ENCODE measurements around the gene SENP7.
"Not testable (repeated sequence)": the region's sequence is repeated elsewhere in the genome, so short reads cannot be mapped to it uniquely, and the experiment has no call there.

Gene SENP7, protein sequence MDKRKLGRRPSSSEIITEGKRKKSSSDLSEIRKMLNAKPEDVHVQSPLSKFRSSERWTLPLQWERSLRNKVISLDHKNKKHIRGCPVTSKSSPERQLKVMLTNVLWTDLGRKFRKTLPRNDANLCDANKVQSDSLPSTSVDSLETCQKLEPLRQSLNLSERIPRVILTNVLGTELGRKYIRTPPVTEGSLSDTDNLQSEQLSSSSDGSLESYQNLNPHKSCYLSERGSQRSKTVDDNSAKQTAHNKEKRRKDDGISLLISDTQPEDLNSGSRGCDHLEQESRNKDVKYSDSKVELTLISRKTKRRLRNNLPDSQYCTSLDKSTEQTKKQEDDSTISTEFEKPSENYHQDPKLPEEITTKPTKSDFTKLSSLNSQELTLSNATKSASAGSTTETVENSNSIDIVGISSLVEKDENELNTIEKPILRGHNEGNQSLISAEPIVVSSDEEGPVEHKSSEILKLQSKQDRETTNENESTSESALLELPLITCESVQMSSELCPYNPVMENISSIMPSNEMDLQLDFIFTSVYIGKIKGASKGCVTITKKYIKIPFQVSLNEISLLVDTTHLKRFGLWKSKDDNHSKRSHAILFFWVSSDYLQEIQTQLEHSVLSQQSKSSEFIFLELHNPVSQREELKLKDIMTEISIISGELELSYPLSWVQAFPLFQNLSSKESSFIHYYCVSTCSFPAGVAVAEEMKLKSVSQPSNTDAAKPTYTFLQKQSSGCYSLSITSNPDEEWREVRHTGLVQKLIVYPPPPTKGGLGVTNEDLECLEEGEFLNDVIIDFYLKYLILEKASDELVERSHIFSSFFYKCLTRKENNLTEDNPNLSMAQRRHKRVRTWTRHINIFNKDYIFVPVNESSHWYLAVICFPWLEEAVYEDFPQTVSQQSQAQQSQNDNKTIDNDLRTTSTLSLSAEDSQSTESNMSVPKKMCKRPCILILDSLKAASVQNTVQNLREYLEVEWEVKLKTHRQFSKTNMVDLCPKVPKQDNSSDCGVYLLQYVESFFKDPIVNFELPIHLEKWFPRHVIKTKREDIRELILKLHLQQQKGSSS

GRCh38 chr3:101512646-101513418, at the start of gene SENP7:
Gene SENP7 (minus strand): TSS chr3:101513212. CDS start chr3:101513130, 82 bp downstream.
- H3K4me1 Mint-ChIP-seq: peaks cover 20% of the 10 kb centered on the region
- no peaks in the 10 kb centered on the region for H3K9me3 Mint-ChIP-seq
- H3K27me3 Mint-ChIP-seq: no peaks in the 10 kb centered on the region
- ATAC-seq (ENCODE audit: low read depth) (peak; percentile 70), DNase-seq (ENCODE audit: low spot score in 2 of 2) (peak; percentile 55 to 63)
- peak within 1 kb of the TSS; percentile 99 for H3K4me3 Mint-ChIP-seq
- peak within 1 kb of the TSS; percentile 96 for H3K27ac Mint-ChIP-seq
- H3K36me3 Mint-ChIP-seq: peaks cover 8% of the 10 kb centered on the region

- peak within 1 kb of the TSS; percentile 94 for H3K27ac Mint-ChIP-seq
- peaks cover 16% of the 10 kb centered on the region for H3K36me3 Mint-ChIP-seq
- peak within 1 kb of the TSS; percentile 98 for H3K4me3 Mint-ChIP-seq
- ATAC-seq (ENCODE audit: low read depth) (peak; percentile 97), DNase-seq (ENCODE audit: low spot score in 2 of 2) (peak; percentile 87 to 88)
- peaks cover 17% of the 10 kb centered on the region for H3K4me1 Mint-ChIP-seq
- peaks cover 3% of the 10 kb centered on the region for H3K27me3 Mint-ChIP-seq
- no peaks in the 10 kb centered on the region for H3K9me3 Mint-ChIP-seq
Measured at GRCh38 chr3:101561630-101562328, 48.8 kb upstream of the SENP7 start, which contains the start of gene TRMT10C. Gene TRMT10C (plus strand): TSS chr3:101561868. CDS start chr3:101564782, 2,914 bp downstream.

DNA sequence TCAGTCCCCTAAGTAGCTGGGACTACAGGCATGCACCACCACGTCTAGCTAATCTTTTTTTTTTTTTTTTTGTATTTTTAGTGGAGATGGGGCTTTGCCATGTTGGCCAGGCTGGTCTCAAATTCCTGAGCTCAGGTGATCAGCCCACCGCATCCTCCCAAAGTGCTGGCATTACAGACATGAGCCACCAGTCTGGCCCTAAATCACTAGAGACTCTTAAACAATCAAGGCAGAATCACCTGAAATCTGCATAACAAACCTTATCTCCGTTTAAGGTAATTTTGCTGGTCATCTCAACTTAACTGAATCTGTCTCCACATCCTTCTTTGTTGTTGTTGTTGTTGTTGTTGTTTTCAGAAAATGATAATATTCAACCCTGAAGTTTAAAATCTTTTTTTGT, 43.1 kb upstream of the SENP7 start:
- Mint-ChIP-seq H3K4me3 (no peak overlapping the region), H3K27me3 (peaks cover 6% of the 10 kb centered on the region), H3K36me3 (no peaks in the 10 kb centered on the region), H3K27ac (no peak overlapping the region), H3K4me1 (peaks cover 4% of the 10 kb centered on the region), H3K9me3 (no peaks in the 10 kb centered on the region)
- ATAC-seq (ENCODE audit: low read depth) (no peak), DNase-seq (ENCODE audit: low spot score in 2 of 2) (no peak)

DNA sequence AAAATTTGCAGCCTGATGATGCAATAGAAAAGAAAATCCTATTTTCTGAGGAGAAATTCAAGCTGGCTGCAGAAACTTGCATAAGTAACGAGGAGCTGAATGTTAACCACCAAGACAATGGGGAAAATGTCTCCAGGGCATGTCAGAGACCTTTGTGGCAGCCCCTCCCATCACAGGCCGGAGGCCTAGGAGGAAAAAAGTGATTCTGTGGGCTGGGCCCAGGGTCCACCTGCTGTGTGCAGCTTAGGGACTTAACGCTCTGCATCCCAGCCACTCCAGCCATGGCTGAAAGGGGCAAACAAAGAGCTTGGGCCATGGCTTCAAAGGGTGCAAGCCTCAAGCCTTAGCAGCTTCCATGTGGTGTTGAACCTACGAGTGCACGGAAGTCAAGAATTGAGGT, 40.4 kb upstream of the SENP7 start:
- H3K4me1 Mint-ChIP-seq; H3K9me3 Mint-ChIP-seq; ATAC-seq (ENCODE audit: low read depth); DNase-seq (ENCODE audit: low spot score in 2 of 2); H3K4me3 Mint-ChIP-seq; H3K36me3 Mint-ChIP-seq; H3K27me3 Mint-ChIP-seq; H3K27ac Mint-ChIP-seq: not testable (repeated sequence)

DNA sequence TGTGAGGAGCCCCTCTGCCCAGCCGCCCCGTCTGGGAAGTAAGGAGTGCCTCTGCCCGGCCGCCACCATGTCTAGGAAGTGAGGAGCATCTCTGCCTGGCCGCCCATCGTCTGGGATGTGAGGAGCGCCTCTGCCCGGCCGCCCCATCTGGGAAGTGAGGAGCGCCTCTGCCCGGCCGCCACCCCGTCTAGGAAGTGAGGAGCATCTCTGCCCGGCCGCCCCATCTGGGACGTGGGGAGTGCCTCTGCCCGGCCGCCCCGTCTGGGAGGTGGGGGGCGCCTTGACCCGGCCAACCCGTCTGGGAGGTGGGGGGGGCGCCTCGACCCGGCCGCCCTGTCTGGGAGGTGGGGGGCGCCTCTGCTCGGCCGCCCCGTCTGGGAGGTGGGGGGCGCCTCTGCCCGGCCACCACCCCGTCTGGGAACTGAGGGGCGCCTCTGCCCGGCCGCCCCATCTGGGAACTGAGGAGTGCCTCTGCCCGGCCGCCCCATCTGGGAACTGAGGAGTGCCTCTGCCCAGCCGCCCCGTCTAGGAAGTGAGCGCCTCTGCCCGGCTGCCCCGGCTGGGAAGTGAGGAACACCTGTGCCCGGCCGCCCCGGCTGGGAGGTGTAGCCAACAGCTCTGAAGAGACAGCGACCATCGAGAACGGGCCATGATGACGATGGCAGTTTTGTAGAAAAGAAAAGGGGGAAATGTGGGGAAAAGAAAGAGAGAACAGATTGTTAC, 38.5 kb upstream of the SENP7 start:
- DNase-seq (ENCODE audit: low spot score in 2 of 2); H3K36me3 Mint-ChIP-seq; H3K4me3 Mint-ChIP-seq; ATAC-seq (ENCODE audit: low read depth); H3K27ac Mint-ChIP-seq; H3K27me3 Mint-ChIP-seq; H3K4me1 Mint-ChIP-seq; H3K9me3 Mint-ChIP-seq: not testable (repeated sequence)

DNA sequence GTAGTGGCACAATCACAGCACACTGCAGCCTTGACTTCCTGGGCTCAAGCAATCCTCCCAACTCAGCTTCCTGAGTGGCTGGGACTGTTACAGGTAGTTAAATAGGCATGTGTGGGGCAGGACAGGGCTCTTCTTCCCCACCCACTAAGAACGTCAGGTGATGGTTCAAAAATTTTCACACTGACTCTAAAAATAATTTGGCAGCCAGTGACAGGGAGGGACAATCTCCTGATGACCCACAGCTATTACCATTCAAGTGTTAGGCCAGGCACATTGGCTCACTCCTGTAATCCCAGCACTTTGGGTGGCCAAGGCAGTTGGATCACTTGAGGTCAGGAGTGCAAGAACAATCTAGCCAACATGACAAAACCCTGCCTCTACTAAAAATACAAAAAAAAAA, 36.5 kb upstream of the SENP7 start:
- H3K27me3 Mint-ChIP-seq: no peaks in the 10 kb centered on the region
- peaks cover 4% of the 10 kb centered on the region for H3K4me1 Mint-ChIP-seq
- no peaks in the 10 kb centered on the region for H3K36me3 Mint-ChIP-seq
- no peak overlapping the region for H3K4me3 Mint-ChIP-seq
- H3K9me3 Mint-ChIP-seq: no peaks in the 10 kb centered on the region
- no peak overlapping the region for H3K27ac Mint-ChIP-seq
- DNase-seq (ENCODE audit: low spot score in 2 of 2) (no peak), ATAC-seq (ENCODE audit: low read depth) (no peak)

DNA sequence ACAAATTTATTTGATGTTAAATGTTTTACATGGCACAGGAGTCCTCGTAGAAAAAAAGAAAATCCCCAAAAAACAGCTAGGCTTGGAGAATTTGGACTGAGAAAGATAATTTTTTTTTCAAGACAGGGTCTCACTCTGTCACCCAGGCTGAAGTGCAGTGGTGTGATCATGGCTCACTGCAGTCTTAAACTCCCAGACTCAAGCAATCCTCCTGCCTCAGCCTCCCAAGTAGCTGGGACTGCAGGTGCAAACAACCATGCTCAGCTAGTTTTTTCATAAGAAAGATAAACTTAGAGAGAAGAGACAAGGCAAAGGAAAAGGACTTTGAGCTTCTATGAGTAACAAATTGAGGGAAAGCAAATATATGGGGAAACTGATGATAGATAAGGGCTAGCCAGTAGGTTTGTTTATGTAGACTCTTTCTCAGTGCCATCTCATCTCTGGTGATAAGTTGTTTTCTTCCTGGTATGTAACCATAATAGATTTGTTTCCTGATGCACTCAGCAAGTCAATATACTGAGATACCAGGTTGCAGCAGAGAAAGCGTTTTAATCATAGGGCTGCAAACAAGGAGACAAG, 35.6 kb upstream of the SENP7 start:
- Mint-ChIP-seq H3K9me3 (no peaks in the 10 kb centered on the region), H3K27ac (no peak overlapping the region), H3K4me1 (peaks cover 4% of the 10 kb centered on the region), H3K27me3 (no peaks in the 10 kb centered on the region), H3K36me3 (no peaks in the 10 kb centered on the region), H3K4me3 (no peak overlapping the region)
- DNase-seq (ENCODE audit: low spot score in 2 of 2): no peak
- ATAC-seq (ENCODE audit: low read depth): no peak

DNA sequence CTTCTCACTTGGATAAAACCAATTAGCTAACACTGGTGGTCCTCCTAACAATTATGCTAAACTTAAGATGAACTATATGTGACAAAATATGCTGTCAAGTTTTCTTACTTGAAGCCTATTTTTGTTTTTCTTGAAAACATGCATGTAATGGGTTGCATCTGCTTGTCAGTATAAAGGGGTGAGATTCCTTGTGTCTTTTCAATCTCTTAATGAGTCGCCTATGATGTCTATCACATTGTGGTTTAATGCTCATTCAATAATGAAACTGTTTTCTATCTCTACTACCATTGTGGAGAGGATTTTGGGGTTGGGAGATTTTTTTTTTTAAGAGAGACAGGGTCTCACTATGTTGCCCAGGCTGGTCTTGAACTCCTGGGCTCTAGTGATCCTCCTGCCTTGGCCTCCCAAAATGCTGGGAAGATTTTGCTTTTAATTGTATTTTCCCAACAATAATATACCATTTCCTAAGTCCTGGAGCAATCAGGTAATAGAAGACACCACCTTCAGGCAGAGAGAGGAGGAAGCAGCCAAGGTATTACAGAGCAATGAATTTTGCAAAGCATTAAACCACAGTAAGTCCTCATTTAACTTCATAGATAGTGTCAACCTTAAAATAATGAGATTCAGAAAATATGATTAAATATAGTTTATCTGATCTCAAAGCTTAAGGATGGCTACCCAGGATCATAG, 31.3 kb upstream of the SENP7 start:
- DNase-seq (ENCODE audit: low spot score in 2 of 2): no peak
- no peak for ATAC-seq (ENCODE audit: low read depth)
- H3K4me3 Mint-ChIP-seq: no peak overlapping the region
- no peaks in the 10 kb centered on the region for H3K27me3 Mint-ChIP-seq
- no peaks in the 10 kb centered on the region for H3K36me3 Mint-ChIP-seq
- peaks cover 2% of the 10 kb centered on the region for H3K9me3 Mint-ChIP-seq
- H3K4me1 Mint-ChIP-seq: no peaks in the 10 kb centered on the region
- no peak overlapping the region for H3K27ac Mint-ChIP-seq

DNA sequence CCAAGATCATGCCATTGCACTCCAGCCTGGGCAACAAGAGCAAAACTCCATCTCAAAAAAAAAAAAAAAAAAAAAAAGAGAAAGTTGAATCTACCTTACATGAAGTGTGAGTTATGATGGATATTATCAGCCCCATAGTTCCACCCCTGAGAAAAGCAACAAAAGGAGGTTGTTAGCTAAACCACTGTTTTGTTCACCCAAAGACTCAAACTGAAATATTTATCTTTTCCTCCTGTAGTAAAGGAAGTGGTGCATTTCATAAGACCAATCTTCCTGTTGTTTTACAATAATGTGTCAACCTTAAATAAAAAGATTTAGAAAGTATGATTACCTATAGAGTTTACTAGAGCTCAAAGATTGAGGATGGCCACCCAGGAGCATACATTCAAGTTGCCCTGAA, 29.9 kb upstream of the SENP7 start:
- H3K27ac Mint-ChIP-seq: no peak overlapping the region
- no peaks in the 10 kb centered on the region for H3K27me3 Mint-ChIP-seq
- no peaks in the 10 kb centered on the region for H3K4me1 Mint-ChIP-seq
- H3K4me3 Mint-ChIP-seq: no peak overlapping the region
- ATAC-seq (ENCODE audit: low read depth) (no peak), DNase-seq (ENCODE audit: low spot score in 2 of 2) (no peak)
- H3K9me3 Mint-ChIP-seq: peaks cover 2% of the 10 kb centered on the region
- H3K36me3 Mint-ChIP-seq: no peaks in the 10 kb centered on the region

- not testable (repeated sequence) for H3K4me3 Mint-ChIP-seq; H3K27ac Mint-ChIP-seq; ATAC-seq (ENCODE audit: low read depth); H3K36me3 Mint-ChIP-seq; H3K4me1 Mint-ChIP-seq; H3K27me3 Mint-ChIP-seq; DNase-seq (ENCODE audit: low spot score in 2 of 2); H3K9me3 Mint-ChIP-seq
Measured at GRCh38 chr3:101536955-101537354, 23.9 kb upstream of the SENP7 start.

DNA sequence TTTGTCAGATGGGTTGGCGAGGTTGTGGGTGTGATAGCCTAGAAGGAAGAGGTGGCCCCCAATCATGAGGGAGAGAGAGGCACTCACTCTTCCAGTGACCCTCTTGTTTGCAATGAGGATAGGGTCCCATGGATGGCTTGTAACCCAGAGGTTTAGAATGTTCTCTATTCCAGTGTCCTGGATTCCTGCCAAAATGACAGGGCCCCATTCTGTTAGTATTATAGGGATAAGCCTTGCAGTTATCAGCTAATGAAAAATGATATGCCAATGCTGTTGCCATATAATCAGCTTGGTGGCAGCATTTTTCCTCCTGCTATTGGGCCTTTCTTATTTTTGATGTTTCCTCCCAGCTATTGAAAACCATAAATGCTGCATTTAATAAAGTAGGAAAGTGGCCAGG, 23.3 kb upstream of the SENP7 start:
- peaks cover 2% of the 10 kb centered on the region for H3K27me3 Mint-ChIP-seq
- H3K36me3 Mint-ChIP-seq: no peaks in the 10 kb centered on the region
- DNase-seq (ENCODE audit: low spot score in 2 of 2) (no peak), ATAC-seq (ENCODE audit: low read depth) (no peak)
- peaks cover 2% of the 10 kb centered on the region for H3K9me3 Mint-ChIP-seq
- H3K27ac Mint-ChIP-seq: no peak overlapping the region
- H3K4me1 Mint-ChIP-seq: peaks cover 4% of the 10 kb centered on the region
- H3K4me3 Mint-ChIP-seq: no peak overlapping the region

GRCh38 chr3:101535221-101535620, 22.2 kb upstream of the SENP7 start:
- peaks cover 2% of the 10 kb centered on the region for H3K27me3 Mint-ChIP-seq
- DNase-seq (ENCODE audit: low spot score in 2 of 2): no peak
- no peak for ATAC-seq (ENCODE audit: low read depth)
- H3K4me1 Mint-ChIP-seq: peaks cover 4% of the 10 kb centered on the region
- H3K4me3 Mint-ChIP-seq: no peak overlapping the region
- peaks cover 2% of the 10 kb centered on the region for H3K9me3 Mint-ChIP-seq
- no peak overlapping the region for H3K27ac Mint-ChIP-seq
- H3K36me3 Mint-ChIP-seq: no peaks in the 10 kb centered on the region
